Central memory CD8-positive, alpha-beta T cell (primary cell): ENCODE measurements around the gene CSAD.
A peak's percentile ranks its signal among the peaks of the same experiment; 100 is the strongest.

Experiments
- ATAC-seq: fragments of 150-1000 bp; cut with Tn5 transposase; replicated peaks from 2 replicates; pipeline ENCODE4 v1.10.0; 2022; ENCODE audit warnings: mild to moderate bottlenecking, moderate FRiP score, moderate number of reproducible peaks; ENCODE audit not compliant: poor library complexity, severe bottlenecking; ENCODE audit errors: extremely low read depth
- DNase-seq, 2 donors: peaks; one replicate each; pipeline ENCODE4 v3.0.0; 2021; ENCODE audit warnings: low spot score in 2 of 2
- H3K27ac Mint-ChIP-seq: one replicate; pipeline ENCODE4 v1.8.0; 2022; ENCODE audit warnings: low read depth, mild to moderate bottlenecking, moderate library complexity, mixed read lengths
- H3K27me3 Mint-ChIP-seq: one replicate; pipeline ENCODE4 v1.8.0; 2022; ENCODE audit warnings: mixed read lengths
- H3K36me3 Mint-ChIP-seq: one replicate; pipeline ENCODE4 v1.8.0; 2022; ENCODE audit warnings: mild to moderate bottlenecking, moderate library complexity, mixed read lengths; ENCODE audit not compliant: insufficient read depth
- H3K4me1 Mint-ChIP-seq: one replicate; pipeline ENCODE4 v1.8.0; 2022; ENCODE audit warnings: mixed read lengths
- H3K4me3 Mint-ChIP-seq: one replicate; pipeline ENCODE4 v1.8.0; 2022; ENCODE audit warnings: mild to moderate bottlenecking, moderate library complexity, mixed read lengths
- H3K9me3 Mint-ChIP-seq: one replicate; pipeline ENCODE4 v1.8.0; 2022; ENCODE audit warnings: mixed read lengths

Gene CSAD

GRCh38 chr12:53180220-53180930 lies at the start of gene CSAD, which contains the start of gene ZNF740:
TSS of gene CSAD (minus strand) at chr12:53180925. CDS start at chr12:53173470, 7,455 bp downstream.
TSS of gene ZNF740 (plus strand) at chr12:53180722. CDS start at chr12:53181984, 1,262 bp downstream.
- peaks cover 23% of the 10 kb centered on the region for H3K36me3 Mint-ChIP-seq
- peaks cover 49% of the 10 kb centered on the region for H3K4me1 Mint-ChIP-seq
- ATAC-seq (peak; percentile 99), DNase-seq (peak; percentile 88 to 94)
- H3K27me3 Mint-ChIP-seq: no peaks in the 10 kb centered on the region
- H3K4me3 Mint-ChIP-seq: peak within 1 kb of the TSS; percentile 91
- no peaks in the 10 kb centered on the region for H3K9me3 Mint-ChIP-seq
- peak within 1 kb of the TSS; percentile 93 for H3K27ac Mint-ChIP-seq

GRCh38 chr12:53230108-53230845 lies 49.6 kb upstream of the CSAD start:
- H3K27ac Mint-ChIP-seq: peak overlapping the region; percentile 6
- DNase-seq: no peak
- no peak for ATAC-seq

GRCh38 chr12:53229454-53229853 lies 48.7 kb upstream of the CSAD start:
- Mint-ChIP-seq H3K4me1 (peaks cover 62% of the 10 kb centered on the region), H3K36me3 (peaks cover 11% of the 10 kb centered on the region), H3K9me3 (no peaks in the 10 kb centered on the region), H3K4me3 (peak overlapping the region; percentile 21), H3K27ac (peak overlapping the region; percentile 6), H3K27me3 (no peaks in the 10 kb centered on the region)
- no peak for ATAC-seq
- no peak for DNase-seq

More at GRCh38 chr12:53230108-53230845, 49.6 kb upstream of the CSAD start:
- Mint-ChIP-seq H3K27me3 (no peaks in the 10 kb centered on the region), H3K4me3 (peak overlapping the region; percentile 21), H3K9me3 (no peaks in the 10 kb centered on the region), H3K36me3 (peaks cover 11% of the 10 kb centered on the region), H3K4me1 (peaks cover 56% of the 10 kb centered on the region)

GRCh38 chr12:53227836-53228235 lies 47.1 kb upstream of the CSAD start:
- Mint-ChIP-seq H3K27me3 (no peaks in the 10 kb centered on the region), H3K27ac (peak overlapping the region; percentile 17), H3K4me3 (no peak overlapping the region), H3K4me1 (peaks cover 66% of the 10 kb centered on the region), H3K9me3 (no peaks in the 10 kb centered on the region), H3K36me3 (peaks cover 6% of the 10 kb centered on the region)
- DNase-seq (no peak), ATAC-seq (no peak)

- Mint-ChIP-seq H3K27ac (no peak overlapping the region), H3K36me3 (peaks cover 3% of the 10 kb centered on the region), H3K4me3 (no peak overlapping the region), H3K9me3 (no peaks in the 10 kb centered on the region), H3K4me1 (peaks cover 66% of the 10 kb centered on the region), H3K27me3 (no peaks in the 10 kb centered on the region)
- DNase-seq: no peak
- no peak for ATAC-seq
Observed at GRCh38 chr12:53227341-53227740, 46.6 kb upstream of the CSAD start.

GRCh38 chr12:53226815-53227214 lies 46.1 kb upstream of the CSAD start:
- H3K27ac Mint-ChIP-seq: no peak overlapping the region
- H3K36me3 Mint-ChIP-seq: peaks cover 2% of the 10 kb centered on the region
- ATAC-seq (no peak), DNase-seq (no peak)
- no peaks in the 10 kb centered on the region for H3K27me3 Mint-ChIP-seq
- H3K4me3 Mint-ChIP-seq: no peak overlapping the region
- H3K9me3 Mint-ChIP-seq: no peaks in the 10 kb centered on the region
- H3K4me1 Mint-ChIP-seq: peaks cover 69% of the 10 kb centered on the region

- no peaks in the 10 kb centered on the region for H3K9me3 Mint-ChIP-seq
- no peak overlapping the region for H3K4me3 Mint-ChIP-seq
- ATAC-seq: no peak
- peaks cover 2% of the 10 kb centered on the region for H3K36me3 Mint-ChIP-seq
- peaks cover 76% of the 10 kb centered on the region for H3K4me1 Mint-ChIP-seq
- no peak for DNase-seq
- no peaks in the 10 kb centered on the region for H3K27me3 Mint-ChIP-seq
- H3K27ac Mint-ChIP-seq: peak overlapping the region; percentile 11
Observed at GRCh38 chr12:53225635-53226424, 45.1 kb upstream of the CSAD start.

GRCh38 chr12:53224897-53225634 lies 44.3 kb upstream of the CSAD start:
- no peaks in the 10 kb centered on the region for H3K27me3 Mint-ChIP-seq
- ATAC-seq (no peak), DNase-seq (no peak)
- H3K36me3 Mint-ChIP-seq: peaks cover 4% of the 10 kb centered on the region
- no peaks in the 10 kb centered on the region for H3K9me3 Mint-ChIP-seq
- H3K4me1 Mint-ChIP-seq: peaks cover 77% of the 10 kb centered on the region
- H3K27ac Mint-ChIP-seq: peak overlapping the region; percentile 11
- peak overlapping the region; percentile 9 for H3K4me3 Mint-ChIP-seq

- no peak for DNase-seq
- Mint-ChIP-seq H3K36me3 (peaks cover 5% of the 10 kb centered on the region), H3K4me1 (peaks cover 75% of the 10 kb centered on the region), H3K9me3 (no peaks in the 10 kb centered on the region), H3K27ac (peak overlapping the region; percentile 72), H3K27me3 (no peaks in the 10 kb centered on the region), H3K4me3 (peak overlapping the region; percentile 97)
- ATAC-seq: no peak
Observed at GRCh38 chr12:53224061-53224896, 43.6 kb upstream of the CSAD start.

GRCh38 chr12:53223389-53224060 lies 42.8 kb upstream of the CSAD start:
- Mint-ChIP-seq H3K27ac (peak overlapping the region; percentile 72), H3K9me3 (no peaks in the 10 kb centered on the region), H3K4me3 (peak overlapping the region; percentile 97), H3K27me3 (no peaks in the 10 kb centered on the region), H3K4me1 (peaks cover 75% of the 10 kb centered on the region), H3K36me3 (peaks cover 6% of the 10 kb centered on the region)
- DNase-seq (no peak), ATAC-seq (no peak)

- no peaks in the 10 kb centered on the region for H3K9me3 Mint-ChIP-seq
- peaks cover 6% of the 10 kb centered on the region for H3K36me3 Mint-ChIP-seq
- H3K4me1 Mint-ChIP-seq: peaks cover 78% of the 10 kb centered on the region
- no peak for DNase-seq
- ATAC-seq: no peak
- H3K27me3 Mint-ChIP-seq: no peaks in the 10 kb centered on the region
- peak overlapping the region; percentile 97 for H3K4me3 Mint-ChIP-seq
- peak overlapping the region; percentile 72 for H3K27ac Mint-ChIP-seq
Observed at GRCh38 chr12:53222806-53223261, 42.1 kb upstream of the CSAD start.
